Muscle of back (tissue), 11 donors: ENCODE results near the gene CCDC121. TPM values are rescaled to one million over a fixed set of nuclear protein-coding genes. Genes with fewer than 3 reads are reported as not detected.
"Not testable (repeated sequence)": the region's sequence is repeated elsewhere in the genome, so short reads cannot be mapped to it uniquely, and the experiment has no call there.

Source experiments
- DNase-seq, 3 donors: peaks; one replicate each; pipeline versions ENCODE4 v3.0.0 to v3.0.0-alpha.2; 2013
- polyA plus RNA-seq, 10 donors: library from polyadenylated mRNA; unstranded; fragments of 120-200 nt; gene quantifications; one replicate each; pipeline ENCODE4 v1.2.1, GENCODE V29; 2013; ENCODE audit not compliant: insufficient read length in 10 of 10

CCDC121 gene
- polyA plus RNA-seq, 10 donors, result 5.9 to 7.3 (median 6.7) TPM

GRCh38 chr2:27638037-27638637, 9.3 kb upstream of the CCDC121 start:
- DNase-seq, result peak in 1 of 3 donors; percentile 61

- no peak for DNase-seq
Measured at GRCh38 chr2:27636766-27637165, 8.0 kb upstream of the CCDC121 start.

- DNase-seq, result no peak
Measured at GRCh38 chr2:27634291-27634690, 5.5 kb upstream of the CCDC121 start.

GRCh38 chr2:27630257-27630656, 1.4 kb upstream of the CCDC121 start:
- DNase-seq, result not testable (repeated sequence)

GRCh38 chr2:27627963-27628766, 647 bp downstream of the CCDC121 start:
- DNase-seq, result peak in 2 of 3 donors; percentile 7 to 76

- not testable (repeated sequence) for DNase-seq
Measured at GRCh38 chr2:27626921-27627320, 1.9 kb downstream of the CCDC121 start.

- not testable (repeated sequence) for DNase-seq
Measured at GRCh38 chr2:27626323-27626722, 2.5 kb downstream of the CCDC121 start.

GRCh38 chr2:27624943-27625342, 3.9 kb downstream of the CCDC121 start:
- DNase-seq, result no peak

GRCh38 chr2:27622921-27623384, 5.9 kb downstream of the CCDC121 start:
- DNase-seq, result peak in 1 of 3 donors; percentile 92

GRCh38 chr2:27621524-27621923, 7.3 kb downstream of the CCDC121 start:
- DNase-seq, result no peak

- DNase-seq, result no peak
Measured at GRCh38 chr2:27615316-27615715, 13.5 kb downstream of the CCDC121 start.

- DNase-seq, result no peak
Measured at GRCh38 chr2:27613985-27614384, 14.8 kb downstream of the CCDC121 start.

- no peak for DNase-seq
Measured at GRCh38 chr2:27606611-27607010, 22.2 kb downstream of the CCDC121 start.

- no peak for DNase-seq
Measured at GRCh38 chr2:27596627-27597026, 32.2 kb downstream of the CCDC121 start.

GRCh38 chr2:27595412-27595811, 33.4 kb downstream of the CCDC121 start:
- DNase-seq, result not testable (repeated sequence)

- DNase-seq, result not testable (repeated sequence)
Measured at GRCh38 chr2:27594020-27594703, 34.6 kb downstream of the CCDC121 start.

- no peak for DNase-seq
Measured at GRCh38 chr2:27593240-27593639, 35.6 kb downstream of the CCDC121 start.

GRCh38 chr2:27591745-27592144, 37.1 kb downstream of the CCDC121 start:
- DNase-seq, result no peak

- DNase-seq, result no peak
Measured at GRCh38 chr2:27588308-27588707, 40.5 kb downstream of the CCDC121 start.

GRCh38 chr2:27587025-27587424, 41.8 kb downstream of the CCDC121 start:
- no peak for DNase-seq

- DNase-seq, result no peak
Measured at GRCh38 chr2:27584597-27584996, 44.2 kb downstream of the CCDC121 start.

- peak in 1 of 3 donors; percentile 12 for DNase-seq
Measured at GRCh38 chr2:27583390-27583915, 45.4 kb downstream of the CCDC121 start.
